ENCODE results near the gene ELMO3.

Gene ELMO3

DNA sequence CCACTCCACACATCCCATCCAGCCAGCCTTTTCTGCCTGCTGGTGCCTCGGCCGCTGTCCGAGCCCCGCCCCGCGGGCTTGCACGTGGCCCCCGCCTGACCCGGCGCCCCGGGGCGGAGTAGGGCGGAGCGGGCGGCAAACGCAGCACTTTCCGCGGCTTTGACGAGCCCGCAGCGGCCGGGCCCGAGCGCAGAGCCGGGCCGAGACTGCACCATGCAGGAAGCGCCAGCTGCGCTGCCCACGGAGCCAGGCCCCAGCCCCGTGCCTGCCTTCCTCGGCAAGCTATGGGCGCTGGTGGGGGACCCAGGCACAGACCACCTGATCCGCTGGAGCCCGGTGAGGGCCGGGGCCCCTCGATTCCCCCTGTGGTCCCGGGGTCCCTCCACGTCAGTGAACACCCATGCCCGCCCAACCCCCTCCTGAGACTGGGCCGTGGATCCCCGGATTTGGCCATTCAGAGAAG, 34.3 kb upstream of the ELMO3 start, which contains the start of gene HSF4:
TSS of gene HSF4 (plus strand) at position 147 of the 463 bp plus-strand sequence. CDS start at position 214, 67 bp downstream.
- DNase-seq: peak; percentile 93

DNA sequence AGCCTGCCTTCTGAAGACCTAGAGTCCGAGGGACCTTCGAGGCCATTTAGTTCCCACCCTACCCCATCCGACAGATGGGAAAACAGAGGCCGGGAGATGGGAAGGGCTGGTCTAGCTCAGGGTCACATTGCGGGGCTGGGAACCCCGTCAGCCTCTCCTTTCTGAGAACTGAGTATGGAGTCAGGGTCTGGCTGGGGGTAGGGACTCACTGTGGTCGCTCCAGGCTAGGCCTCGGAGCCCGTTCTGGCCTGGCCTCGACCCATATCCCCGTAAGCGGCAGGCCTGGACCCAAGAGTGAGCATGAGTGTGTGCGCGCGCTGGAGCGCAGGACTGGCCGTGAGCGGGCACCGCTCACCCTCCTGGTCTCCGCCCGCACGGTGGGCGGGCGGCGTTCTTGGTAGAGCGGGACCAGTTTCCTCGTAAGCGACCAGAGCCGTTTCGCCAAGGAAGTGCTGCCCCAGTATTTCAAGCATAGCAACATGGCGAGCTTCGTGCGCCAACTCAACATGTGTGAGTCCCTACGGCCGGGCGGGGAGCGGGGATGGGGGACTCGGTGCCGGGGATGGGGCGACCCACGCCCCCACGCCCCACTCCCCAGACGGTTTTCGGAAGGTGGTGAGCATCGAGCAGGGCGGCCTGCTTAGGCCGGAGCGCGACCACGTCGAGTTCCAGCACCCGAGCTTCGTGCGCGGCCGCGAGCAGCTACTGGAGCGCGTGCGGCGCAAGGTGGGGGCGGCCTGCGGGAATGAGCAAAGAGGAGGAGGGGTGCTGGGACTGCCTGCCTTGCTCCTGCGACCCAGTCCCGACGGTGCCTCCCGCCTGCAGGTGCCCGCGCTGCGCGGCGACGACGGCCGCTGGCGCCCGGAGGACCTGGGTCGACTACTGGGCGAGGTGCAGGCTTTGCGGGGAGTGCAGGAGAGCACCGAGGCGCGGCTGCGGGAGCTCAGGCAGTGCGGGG, 33.5 kb upstream of the ELMO3 start:
- no peak for DNase-seq

DNA sequence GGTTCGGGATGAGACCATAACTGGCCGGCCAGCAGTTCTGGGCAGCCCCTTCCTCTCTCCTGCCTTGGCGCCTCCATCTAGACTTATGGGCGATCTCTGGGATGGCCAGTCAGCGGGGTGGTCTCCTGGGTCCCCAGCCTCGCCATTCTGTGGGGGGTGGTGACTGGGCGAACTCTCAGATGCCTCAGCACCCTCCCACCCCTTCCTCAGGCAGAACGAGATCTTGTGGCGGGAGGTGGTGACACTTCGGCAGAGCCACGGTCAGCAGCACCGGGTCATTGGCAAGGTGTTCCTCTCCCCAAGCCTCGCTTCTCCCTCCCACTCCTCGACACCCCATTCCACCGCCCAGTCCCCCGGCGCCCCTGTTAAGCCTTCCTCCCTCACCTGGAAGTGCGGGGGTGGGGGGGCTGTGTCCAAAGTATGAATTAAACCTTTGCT, 32.8 kb upstream of the ELMO3 start:
- DNase-seq: no peak

DNA sequence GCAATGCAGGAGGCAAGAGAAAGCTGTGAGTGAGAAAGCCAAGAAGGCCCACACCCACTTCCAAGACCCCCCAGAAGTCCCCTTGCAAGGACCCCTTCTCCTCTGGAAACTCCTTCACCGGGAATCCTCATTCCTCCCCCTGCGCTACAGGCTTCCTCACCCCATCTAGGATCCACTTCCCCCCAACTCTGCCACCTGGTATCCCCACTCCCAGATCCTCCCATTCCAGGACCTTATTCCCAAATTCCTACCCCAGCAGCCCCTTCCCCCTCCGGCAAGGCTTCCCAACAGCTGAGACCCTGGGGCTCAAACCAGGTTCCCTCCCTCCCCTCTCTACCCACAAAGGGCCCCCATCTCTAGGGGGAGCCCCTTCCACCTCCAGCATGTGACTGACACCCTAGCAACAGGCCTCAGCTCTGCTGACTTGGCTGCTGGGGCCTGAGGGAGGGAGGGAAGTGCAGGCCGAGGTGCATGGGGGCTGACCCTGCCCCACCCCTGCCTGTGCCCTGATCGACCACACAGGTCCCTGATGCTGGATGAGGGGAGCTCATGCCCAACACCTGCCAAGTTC, 32.2 kb upstream of the ELMO3 start:
- no peak for DNase-seq

DNA sequence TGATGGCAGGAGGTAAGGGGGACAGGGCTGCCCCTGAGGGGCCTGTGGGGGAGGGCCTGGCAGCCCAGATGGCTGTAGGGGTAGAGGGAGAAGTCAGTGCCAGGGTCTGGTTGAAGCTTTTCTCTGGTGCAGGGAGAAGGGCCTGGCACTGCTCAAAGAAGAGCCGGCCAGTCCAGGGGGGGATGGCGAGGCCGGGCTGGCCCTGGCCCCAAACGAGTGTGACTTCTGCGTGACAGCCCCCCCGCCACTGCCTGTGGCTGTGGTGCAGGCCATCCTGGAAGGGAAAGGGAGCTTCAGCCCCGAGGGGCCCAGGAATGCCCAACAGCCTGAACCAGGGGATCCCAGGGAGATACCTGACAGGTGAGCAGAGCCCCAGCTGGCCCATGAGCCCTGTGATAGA, 31.3 kb upstream of the ELMO3 start:
- no peak for DNase-seq

DNA sequence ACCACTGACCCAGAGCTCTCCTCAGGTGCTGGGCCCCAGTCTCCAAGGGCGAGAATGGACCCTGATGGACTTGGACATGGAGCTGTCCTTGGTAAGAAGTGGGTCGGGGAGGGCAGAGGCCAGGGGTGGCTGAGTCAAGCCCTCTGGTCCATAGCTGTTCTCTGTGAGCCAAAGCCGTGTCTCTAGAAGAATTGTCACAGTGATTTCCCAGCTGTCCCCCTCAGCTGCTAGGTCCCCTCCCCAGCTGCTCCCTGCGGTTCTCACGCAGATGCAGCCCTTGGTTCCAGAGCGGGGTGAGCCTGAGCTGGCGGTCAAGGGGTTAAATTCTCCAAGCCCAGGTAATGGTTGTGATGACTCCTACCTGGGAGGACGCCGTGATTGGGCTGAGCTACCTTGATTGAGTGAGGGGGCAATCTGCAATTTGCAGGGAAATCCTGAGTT, 29.9 kb upstream of the ELMO3 start:
- DNase-seq: no peak

DNA sequence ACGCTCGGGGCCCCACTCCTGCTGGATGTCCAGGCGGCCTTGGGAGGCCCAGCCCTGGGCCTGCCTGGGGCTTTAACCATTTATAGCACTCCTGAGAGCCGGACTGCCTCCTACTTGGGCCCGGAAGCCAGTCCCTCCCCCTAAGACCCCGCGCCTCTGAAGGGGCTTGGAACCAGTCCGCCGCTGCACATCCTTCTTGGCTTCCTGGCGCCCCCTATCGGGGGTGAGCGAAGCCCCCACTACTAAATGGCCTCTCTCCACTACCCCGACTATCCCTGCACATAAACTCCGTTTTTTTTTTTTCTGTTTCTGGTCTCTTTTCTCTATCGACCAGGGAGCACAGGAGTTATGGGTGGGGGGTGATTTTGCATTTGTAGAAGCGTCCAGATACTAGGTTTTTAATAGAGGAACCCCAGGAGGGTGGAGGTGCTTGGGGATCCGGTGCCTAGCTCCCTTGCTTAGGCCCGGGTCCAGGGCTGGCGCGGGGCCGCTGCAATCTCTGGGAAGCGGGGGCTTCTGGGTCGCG, 29.2 kb upstream of the ELMO3 start:
- DNase-seq: no peak

DNA sequence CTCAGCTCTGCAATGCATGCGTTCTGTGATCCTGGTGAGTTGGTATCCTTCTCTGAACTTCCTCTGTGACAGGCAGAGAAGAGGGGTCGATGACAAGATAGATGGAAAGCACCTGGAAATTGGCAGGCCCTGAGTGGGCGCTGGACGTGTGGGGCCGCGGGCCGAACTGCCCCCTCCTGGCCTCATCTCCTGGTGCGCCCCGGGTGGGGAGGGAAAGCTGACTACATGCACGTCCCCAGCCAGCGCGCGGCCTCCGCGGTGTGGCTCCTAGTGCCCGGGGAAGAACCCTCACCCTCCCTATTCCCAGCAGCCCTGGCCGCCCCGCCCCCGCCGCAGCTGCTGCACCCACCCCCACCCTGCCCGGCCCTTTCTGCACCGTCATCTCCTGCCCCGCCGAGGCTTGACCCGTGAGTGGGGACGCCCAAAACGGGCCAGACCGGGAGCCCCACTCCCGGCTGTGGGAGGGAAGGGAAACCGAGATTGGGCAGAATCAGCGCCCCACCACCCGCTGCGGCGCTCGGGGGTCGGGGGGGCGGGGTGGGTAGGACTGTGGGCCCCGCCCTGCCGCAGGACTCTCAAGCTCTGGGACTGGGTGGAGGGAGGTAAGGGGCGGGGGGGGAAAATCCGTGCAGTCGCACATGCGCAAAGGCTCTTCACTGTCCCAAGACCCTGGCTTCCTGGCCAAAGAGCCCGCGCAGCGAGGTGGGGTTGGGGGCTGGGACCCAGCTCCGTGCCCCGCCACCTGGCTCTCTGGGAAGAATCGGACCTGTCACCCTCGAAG, 28.6 kb upstream of the ELMO3 start, which contains the start of gene NOL3:
TSS of gene NOL3 (plus strand) at position 371 of the 781 bp plus-strand sequence.
- peak; percentile 92 for DNase-seq

DNA sequence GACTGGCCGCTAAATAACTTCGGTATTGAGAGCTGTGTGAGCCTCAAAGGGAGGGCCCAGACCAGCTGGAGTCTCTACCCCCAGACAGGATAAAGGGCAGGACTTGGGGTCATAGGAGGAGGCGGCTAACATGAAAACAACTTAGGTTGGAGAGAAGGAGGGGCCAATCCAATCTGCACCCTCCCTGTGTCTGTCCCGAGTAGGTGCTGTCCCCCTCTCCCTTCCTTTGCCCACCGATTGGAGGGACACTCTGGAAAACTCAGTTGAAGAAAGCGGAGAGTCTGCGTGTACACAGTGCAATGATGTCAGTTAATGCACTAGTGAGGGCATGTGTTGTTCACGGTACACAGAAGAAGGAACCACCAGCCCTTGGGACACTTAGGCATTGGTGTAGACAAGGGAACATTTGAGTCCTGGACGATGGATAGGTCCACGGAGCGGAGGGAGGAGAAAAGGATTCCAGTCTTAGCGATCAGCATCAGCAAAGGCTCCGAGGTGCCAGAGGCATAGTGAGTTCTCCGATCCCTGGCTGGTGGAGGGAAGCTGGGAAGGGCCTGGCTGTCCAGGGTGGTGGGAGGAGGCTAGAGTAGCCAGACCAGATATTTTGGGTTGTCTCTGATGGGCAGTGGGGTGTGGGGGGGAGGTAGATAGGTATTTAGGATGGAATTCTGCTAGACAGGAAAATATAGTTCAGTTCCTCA, 27.8 kb upstream of the ELMO3 start:
- no peak for DNase-seq

DNA sequence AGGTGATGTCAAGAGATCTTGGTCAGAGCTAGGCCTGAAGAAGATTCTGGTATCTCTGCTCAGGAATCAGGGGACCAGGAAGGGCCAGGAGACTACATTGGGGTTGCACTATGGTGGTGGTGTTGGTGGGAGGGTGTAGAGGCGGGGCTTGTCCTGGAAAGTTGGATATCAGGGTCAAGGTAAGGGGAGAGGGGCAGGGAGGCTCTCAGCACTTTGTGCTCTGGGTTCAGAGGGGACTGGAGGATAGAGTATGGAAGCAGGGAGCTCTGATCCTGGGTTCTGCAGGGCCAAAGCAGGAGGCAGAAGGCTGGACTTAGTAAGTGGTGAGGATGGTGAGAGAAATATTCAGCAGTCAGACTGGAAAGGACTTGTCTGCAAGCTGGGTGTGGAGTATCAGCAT, 25.6 kb upstream of the ELMO3 start:
- DNase-seq: no peak

DNA sequence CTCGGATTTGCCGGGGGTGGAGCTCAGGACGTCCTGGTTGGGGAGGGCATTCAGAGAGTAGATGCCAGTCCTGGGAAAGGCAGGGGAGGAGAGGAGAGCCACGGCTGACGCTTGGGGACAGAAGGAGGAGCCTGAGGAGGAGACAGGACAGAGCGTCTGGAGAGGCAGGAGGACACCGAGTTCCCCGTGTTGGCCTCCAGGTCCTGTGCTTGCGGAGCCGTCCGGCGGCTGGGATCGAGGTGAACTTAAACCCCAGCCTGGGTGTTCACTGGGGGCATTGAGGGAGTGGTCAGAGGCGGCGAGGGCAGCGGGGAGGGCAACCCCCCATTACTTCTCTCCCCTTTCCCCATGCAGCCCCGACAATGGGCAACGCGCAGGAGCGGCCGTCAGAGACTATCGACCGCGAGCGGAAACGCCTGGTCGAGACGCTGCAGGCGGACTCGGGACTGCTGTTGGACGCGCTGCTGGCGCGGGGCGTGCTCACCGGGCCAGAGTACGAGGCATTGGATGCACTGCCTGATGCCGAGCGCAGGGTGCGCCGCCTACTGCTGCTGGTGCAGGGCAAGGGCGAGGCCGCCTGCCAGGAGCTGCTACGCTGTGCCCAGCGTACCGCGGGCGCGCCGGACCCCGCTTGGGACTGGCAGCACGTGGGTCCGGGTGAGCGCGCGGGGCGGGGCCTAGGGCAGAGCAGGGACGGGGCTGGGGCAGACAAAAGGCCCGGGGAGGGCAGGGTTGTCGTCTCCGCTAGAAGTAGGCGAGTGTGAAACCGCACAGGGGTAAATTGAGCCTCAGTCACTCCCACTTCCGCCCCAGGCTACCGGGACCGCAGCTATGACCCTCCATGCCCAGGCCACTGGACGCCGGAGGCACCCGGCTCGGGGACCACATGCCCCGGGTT, 24.9 kb upstream of the ELMO3 start:
- peak; percentile 97 for DNase-seq

DNA sequence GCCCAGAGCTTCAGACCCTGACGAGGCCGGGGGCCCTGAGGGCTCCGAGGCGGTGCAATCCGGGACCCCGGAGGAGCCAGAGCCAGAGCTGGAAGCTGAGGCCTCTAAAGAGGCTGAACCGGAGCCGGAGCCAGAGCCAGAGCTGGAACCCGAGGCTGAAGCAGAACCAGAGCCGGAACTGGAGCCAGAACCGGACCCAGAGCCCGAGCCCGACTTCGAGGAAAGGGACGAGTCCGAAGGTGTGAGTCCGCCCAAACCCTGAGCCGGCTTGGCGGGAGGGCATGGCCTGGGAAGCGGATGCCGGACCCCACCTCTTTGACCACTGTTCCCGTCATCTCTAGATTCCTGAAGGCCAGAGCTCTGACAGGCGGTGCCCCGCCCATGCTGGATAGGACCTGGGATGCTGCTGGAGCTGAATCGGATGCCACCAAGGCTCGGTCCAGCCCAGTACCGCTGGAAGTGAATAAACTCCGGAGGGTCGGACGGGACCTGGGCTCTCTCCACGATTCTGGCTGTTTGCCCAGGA, 24.2 kb upstream of the ELMO3 start:
- no peak for DNase-seq

DNA sequence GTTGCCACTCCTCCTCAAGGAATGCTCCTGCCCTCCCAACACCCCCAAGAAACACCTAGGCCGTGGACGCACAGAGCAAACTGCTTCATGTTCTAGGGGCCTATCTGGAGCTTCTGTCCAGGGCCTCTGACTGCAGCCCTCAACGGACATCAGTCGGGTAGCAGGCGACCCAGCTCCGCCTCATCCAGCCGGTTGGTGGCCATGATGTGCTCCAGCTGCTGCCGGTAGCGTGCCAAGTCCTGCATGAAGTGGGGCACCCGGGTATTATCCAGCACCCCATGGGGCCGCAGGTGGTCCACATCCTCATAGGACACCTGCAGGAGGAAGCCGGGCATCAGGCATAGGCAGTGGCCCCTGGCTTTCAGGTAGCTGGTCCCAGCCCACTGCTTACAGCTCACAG, 22.3 kb upstream of the ELMO3 start:
- DNase-seq: no peak

DNA sequence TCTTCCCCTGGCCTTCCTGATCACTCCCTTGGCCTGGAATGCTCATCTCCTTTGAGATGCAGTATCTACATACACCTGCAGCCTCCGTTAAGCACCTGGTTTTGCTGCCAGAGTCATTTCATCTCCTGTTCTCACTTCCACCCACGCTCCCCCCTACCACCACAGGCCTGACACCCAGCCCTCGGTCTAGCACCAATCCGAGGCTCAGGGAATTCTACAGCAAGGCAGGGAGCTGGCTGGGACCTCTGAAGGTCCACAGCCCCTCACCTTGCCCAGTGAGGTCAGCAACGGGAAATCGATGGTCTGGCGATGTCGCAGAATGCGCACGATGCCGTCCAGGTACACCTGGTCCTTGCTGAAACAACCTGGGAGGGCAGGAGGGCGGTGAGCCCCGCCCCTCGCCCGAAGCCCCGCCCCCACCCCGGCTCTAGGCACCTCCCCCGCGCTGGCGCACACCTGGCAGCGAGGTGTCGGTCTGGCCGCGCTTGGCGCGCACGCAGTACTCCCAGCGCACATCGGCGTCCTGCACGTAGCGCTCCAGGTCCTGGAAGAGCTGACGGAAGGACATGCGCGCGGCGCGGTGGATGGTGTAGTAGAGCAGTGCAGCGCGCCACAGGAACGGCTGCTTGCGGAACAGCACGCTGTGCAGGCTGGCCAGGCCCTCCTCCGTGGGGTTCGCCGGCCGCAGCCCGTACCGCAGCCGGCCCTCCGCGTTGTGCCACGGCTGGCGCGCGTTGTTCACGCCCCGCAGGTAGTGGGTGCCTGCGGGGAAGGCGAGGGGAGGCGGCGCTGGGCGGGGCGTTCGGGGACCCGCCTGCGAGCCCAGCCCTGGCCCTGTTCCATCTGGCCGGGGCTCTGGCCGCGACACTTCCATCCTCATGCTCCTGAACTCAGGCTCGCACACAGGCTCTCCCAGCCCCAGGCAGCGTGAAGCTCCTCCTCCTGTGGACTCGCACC, 20.9 kb upstream of the ELMO3 start:
- peak; percentile 99 for DNase-seq

DNA sequence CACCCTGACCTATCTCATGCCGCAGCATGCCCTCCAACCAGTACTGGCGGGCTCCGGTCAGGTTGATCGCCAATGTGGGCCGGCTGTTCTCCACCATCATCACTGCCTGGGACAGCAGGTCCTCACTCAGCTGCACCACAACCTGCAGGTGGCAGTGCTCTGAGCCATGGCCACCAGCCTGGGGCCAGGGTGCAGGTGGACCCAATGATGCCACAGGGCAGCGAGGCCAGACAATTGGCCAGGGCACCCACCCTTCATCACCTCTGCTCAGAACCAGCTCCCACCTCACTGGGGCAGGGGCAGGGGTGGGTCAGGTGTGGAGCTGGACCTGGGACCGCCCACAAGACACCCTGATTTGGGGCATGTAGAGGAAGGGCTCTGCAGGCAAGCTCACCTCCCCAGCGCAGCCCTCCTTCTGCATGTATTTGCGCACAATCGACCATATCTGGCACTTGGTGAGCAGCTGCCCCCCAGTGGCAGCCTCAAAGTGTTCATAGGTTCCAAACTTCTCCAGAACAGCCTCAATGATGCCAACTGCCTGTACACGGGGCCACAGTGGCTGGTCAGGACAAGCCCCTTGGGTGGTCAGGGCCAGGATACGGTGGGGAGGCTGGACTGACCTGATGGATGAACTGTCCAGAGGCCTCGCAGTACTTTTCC, 19.4 kb upstream of the ELMO3 start:
- DNase-seq: no peak

DNA sequence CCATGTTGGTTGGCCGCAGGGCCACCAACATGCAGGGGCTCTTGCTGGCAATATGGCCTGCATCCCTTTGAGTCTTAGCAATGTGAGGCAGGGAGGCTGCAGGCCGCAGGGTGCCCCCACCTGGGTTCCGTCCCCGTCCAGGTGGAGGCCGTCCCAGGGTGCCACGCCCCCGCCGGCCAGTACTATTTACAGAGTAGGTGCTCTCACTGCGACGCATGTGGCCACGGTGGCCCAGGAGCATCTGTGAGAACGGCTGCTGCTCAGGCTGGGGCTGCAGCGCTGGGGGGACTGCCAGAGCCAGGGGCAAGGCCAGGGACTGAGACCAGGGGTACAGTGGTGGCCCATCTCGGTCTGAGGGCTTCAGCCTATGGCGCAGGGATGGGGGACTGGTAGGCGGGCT, 18.8 kb upstream of the ELMO3 start:
- no peak for DNase-seq

DNA sequence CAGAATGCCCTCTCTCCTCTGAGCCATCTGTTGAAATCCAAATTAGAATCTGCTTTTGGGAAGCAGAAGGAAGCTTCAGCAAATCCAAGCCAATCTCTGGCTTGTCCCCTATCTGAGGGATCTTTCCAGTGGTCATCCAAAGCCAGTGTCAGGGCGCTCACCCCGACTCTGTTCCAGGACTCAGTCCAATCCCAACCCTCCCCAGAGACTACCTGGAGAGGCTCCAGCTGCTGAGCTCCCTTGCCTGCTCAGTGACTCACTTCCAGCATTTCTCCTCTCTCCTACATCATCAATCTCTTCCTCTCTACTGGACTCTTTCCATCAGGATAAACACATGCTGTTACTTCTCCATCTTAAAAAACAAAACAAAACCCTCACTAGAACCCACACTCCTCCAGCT, 17.6 kb upstream of the ELMO3 start:
- DNase-seq: no peak

DNA sequence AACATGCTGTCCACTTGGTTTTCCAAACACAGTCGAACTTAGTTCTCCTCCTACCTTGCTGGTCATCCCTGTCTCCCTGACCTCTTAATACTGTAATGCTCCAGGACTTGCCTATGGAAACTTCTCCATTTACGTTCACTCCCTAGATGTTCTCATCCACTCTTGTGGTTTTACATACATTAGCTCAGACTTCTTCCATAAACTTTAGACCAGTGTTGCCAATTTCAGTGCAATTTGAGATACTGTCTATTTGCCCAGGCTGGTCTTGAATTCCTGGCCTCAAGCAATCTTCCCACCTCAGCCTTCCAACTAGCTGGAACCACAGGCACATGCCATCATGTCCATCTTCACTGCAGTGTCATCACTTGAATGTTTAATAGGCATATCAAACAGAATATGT, 16.6 kb upstream of the ELMO3 start:
- no peak for DNase-seq

DNA sequence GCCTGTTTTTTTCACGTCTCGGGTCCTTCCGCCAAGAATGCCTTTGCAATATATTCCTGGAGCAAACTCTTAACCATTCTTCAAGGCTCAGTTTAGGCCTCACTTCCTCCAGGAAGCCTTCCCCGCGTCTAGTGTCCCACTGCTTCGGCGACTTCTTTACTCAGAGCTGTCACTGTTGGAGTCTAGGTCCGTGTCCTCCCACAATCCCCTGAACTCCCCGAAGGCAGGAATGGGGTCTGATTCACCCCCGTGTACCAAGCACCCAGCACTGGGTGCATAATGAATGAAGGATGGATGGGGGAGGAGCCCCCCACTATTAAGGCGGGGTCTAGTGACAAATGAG, 15.7 kb upstream of the ELMO3 start:
- DNase-seq: no peak

Data from RPMI8226 (cell line).